Measurements from ENCODE around the gene FBP2.
A peak's percentile ranks its signal among the peaks of the same experiment; 100 is the strongest.
"Not testable (repeated sequence)": the region's sequence is repeated elsewhere in the genome, so short reads cannot be mapped to it uniquely, and the experiment has no call there.

The FBP2 gene

GRCh38 chr9:94606646-94607422, 13.2 kb upstream of the FBP2 start:
- no peak for DNase-seq (ENCODE audit: low read depth)

GRCh38 chr9:94603259-94604160, 9.9 kb upstream of the FBP2 start:
- peak; percentile 47 for DNase-seq (ENCODE audit: low read depth)

DNA sequence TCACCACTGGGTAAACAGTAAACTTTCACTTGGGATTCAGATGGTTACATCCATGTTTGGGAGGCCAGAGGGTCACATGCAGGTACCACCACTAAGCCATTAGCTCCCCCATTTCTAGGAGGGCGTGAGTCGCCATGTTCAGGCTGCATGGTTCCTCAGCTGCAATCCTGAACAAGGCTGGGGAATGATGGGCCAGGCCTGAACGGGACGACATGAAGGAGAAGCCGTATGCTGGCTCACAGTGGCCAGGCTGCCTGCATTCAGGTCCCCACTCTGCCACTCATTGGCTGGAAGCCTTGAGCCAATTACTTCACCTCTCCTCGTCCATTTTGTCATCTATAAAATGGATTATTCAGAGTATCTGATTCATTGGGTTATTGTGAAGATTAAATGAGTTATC, 9.0 kb upstream of the FBP2 start:
- no peak for DNase-seq (ENCODE audit: low read depth)

DNA sequence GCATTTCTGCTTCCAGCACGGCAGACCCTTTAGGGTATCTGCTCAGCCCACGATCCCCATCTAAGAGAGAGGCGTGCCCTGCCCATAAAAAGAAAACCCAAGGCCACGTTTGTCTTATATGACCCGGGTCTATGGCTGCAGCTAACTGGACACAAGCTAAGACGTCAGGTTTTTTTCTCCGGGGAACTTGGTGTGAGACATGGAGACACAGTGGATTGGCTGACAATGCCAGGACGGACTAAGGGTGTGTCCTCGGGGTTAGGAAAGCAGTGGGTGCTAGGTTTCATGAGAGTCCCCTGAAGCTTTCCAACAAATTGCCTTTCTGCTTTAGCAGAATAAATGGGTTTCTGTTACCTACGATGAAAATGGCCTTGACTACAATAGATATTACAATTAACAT, 7.1 kb upstream of the FBP2 start:
- no peak for DNase-seq (ENCODE audit: low read depth)

GRCh38 chr9:94600258-94600657, 6.6 kb upstream of the FBP2 start:
- DNase-seq (ENCODE audit: low read depth), result no peak

GRCh38 chr9:94599102-94599501, 5.5 kb upstream of the FBP2 start:
- no peak for DNase-seq (ENCODE audit: low read depth)

- DNase-seq (ENCODE audit: low read depth), result not testable (repeated sequence)
These were observed 941 bp downstream of the FBP2 start for GRCh38 chr9:94592683-94593082.

DNA sequence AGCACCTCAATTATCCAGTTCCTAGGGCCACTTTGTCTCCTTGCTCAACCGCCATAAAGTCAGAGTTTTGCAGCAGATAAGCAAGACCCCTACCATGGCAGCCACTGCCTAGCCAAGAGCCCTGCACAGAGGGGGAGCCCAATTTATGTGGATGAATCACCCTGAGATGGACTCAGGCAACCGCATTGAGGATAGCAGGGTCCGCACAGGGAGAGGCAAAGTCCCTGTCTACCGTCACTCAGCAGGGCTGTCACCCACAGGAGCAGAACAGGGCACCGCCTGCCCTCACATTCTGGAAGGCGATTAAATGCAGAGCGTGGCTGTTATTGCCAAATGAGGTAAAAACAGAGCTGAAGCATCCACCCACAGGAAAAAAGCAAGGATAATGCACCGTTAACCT, 1.7 kb downstream of the FBP2 start:
- no peak for DNase-seq (ENCODE audit: low read depth)

GRCh38 chr9:94591046-94591545, 2.5 kb downstream of the FBP2 start:
- not testable (repeated sequence) for DNase-seq (ENCODE audit: low read depth)

- DNase-seq (ENCODE audit: low read depth), result no peak
These were observed 4.9 kb downstream of the FBP2 start for GRCh38 chr9:94588681-94589080.

GRCh38 chr9:94586814-94587213, 6.8 kb downstream of the FBP2 start:
- no peak for DNase-seq (ENCODE audit: low read depth)

- DNase-seq (ENCODE audit: low read depth), result no peak
These were observed 7.3 kb downstream of the FBP2 start for GRCh38 chr9:94586316-94586715.

DNA sequence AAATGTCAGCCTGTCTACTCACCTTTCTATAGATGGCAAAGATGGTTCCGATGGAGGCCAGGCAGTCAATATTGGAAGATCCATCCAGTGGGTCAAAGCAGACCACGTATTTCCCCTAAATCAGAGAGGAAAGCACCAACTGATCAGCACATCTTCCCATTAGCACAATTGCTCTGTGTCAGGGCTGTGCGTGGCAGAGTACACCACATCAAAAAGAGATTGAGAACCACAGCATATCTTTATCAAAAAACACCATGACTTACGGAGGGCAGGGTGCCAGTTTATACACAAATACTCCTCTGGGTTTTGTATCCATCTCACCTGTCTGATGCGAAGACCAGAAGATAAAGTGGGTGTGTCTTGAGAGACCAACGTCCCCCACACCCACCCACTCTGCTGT, 9.1 kb downstream of the FBP2 start:
- DNase-seq (ENCODE audit: low read depth), result no peak

DNA sequence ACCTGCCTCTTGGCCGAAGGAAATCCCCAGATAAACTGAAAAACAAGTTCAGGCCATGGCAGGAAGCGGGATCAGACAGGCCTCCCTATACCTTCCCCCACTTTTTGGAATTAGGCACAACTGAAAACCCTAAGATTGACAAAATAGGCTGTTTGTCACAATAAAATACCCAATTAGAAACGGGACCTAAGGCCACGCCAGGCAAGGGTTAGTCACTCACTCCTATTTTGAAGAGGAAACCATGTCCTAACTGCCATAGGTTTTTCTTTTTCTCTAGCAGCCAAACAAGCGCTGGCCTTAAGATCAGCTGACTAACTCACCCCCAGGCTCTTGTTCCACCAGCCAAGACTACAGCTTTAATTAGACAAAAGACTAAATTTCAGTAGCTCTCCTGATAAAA, 11.9 kb downstream of the FBP2 start:
- no peak for DNase-seq (ENCODE audit: low read depth)

GRCh38 chr9:94577571-94577970, 16.1 kb downstream of the FBP2 start:
- no peak for DNase-seq (ENCODE audit: low read depth)

GRCh38 chr9:94577036-94577435, 16.6 kb downstream of the FBP2 start:
- DNase-seq (ENCODE audit: low read depth), result no peak

DNA sequence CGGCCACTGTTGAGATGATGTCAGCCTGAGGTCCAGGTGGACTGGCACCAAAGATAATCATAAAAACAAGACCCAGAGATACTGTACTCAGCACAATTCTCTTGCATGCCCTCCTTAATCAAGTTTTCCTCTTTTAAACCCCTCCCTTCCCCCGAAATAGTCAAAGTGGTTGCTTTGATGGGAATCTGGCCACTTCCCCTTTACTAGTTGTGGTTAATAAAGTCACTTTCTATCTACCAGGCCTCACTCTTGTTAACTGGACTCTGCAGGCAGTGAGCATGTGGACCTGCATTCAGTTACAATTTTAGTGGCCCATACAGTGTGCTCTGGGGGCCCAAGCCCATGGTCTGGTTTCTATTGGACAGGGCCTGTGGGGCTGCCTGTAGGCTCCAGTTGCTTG, 17.5 kb downstream of the FBP2 start:
- DNase-seq (ENCODE audit: low read depth), result no peak

DNA sequence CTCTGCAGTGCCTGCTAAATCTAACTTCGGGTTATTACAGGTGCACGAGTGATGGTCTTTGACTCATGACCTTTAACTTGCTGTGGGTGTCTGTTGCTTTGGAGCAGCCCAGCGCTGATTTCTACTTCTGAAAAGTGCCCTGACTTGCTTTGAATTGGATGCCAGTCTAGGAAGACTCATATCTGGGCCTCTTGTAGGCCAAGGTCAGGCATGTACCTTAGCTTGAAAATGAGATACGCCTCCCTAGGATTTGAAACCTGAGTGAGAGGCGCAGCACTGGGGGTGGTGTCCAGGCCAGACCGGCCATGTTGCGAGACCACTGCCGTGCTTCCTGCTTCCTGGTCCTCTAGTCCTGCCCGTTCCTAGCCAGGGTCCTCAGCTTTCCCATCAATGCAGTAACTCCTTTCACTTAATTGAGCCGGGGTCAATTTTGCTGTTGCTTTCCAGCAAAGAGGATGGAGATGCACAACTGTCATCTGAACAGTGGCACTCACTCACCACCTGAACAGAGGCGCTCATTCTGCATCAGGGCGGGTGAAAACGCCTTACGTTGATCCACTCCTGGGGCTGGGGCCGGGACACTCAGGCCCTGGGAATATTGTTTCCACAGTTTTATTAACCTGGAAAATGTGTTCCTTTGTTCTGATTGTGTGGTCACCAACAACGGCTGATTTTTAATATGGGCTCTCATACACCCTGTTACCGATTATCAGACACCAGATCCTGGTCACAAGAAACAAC, 24.5 kb downstream of the FBP2 start:
- DNase-seq (ENCODE audit: low read depth), result no peak

GRCh38 chr9:94568250-94568889, 25.3 kb downstream of the FBP2 start:
- DNase-seq (ENCODE audit: low read depth), result no peak

- DNase-seq (ENCODE audit: low read depth), result no peak
These were observed 26.4 kb downstream of the FBP2 start for GRCh38 chr9:94567271-94567670.

GRCh38 chr9:94566550-94566949, 27.1 kb downstream of the FBP2 start:
- DNase-seq (ENCODE audit: low read depth), result no peak

DNA sequence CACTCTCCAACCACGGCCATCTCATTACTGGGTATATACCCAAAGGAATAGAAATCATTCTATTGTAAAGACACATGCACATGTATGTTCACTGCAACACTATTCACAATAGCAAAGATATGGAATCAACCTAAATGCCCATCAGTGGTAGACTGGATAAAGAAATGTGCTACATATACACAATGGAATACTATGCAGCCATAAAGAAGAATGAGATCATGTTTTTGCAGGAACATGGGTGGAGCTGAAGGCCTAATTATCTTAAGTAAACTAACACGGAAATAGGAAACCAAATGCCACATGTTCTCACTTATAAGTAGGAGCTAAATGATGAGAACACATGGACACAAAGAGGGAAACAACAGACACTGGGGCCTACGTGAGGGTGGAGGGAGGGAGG, 29.3 kb downstream of the FBP2 start:
- not testable (repeated sequence) for DNase-seq (ENCODE audit: low read depth)
